Bone marrow (tissue), 2 donors: ENCODE results near the gene MMP8.
A peak's percentile ranks its signal among the peaks of the same experiment; 100 is the strongest.
"Not testable (repeated sequence)": the region's sequence is repeated elsewhere in the genome, so short reads cannot be mapped to it uniquely, and the experiment has no call there.

Source experiments
- DNase-seq, 2 donors: peaks; one replicate each; lab custom pipeline; 2025; lab: John Stamatoyannopoulos, UW

Gene MMP8, protein sequence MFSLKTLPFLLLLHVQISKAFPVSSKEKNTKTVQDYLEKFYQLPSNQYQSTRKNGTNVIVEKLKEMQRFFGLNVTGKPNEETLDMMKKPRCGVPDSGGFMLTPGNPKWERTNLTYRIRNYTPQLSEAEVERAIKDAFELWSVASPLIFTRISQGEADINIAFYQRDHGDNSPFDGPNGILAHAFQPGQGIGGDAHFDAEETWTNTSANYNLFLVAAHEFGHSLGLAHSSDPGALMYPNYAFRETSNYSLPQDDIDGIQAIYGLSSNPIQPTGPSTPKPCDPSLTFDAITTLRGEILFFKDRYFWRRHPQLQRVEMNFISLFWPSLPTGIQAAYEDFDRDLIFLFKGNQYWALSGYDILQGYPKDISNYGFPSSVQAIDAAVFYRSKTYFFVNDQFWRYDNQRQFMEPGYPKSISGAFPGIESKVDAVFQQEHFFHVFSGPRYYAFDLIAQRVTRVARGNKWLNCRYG

DNA sequence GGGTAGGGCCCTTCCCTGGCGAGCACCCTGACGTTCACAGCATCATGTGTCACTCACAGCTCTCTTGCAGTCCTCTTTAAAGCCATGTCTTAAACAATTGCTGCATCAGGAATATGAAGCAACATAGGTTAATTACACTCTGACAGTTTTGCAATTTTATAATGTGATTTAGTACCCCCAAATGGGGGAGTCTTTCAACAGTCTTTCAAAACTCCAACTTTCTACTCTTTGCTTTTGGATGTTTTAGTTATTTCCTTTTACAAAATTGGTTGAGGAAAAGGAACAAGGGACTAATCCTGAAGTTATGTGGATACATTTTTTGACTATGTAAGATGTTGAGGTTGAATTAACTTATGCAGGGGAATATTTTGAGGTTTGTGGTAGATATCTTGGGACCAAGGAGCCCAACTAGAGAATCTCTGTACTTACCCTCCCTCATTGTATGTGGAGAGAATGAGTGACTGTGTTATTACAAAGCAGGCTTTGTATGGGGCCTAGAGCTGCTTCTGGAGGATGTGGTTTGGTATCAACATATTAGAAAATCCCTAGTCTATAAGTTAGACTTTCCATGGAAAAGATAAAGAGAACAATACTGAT is at the start of gene MMP8:
MMP8 (minus strand) TSS at position 51 of the 597 bp plus-strand sequence. CDS start 99 bp downstream, outside the sequence.
- DNase-seq: no peak

DNA sequence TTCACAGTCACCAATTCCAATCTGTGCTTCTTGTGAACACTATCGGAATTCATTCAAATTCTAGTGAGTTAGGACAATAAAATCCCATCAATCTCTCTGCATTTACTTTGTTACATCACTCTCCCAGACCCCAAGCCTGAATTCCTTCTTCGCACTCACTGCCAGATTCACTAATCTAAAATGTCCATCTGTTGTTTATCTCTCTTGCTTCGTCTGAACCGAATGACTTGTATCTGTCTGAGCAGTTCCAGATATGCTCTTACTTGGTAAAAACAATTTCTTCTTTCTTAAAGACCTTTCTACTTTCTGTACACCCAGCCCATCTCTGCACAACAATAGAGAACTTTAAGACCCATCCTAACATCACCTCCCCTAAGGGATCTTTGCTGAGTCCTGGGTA is 48.6 kb upstream of the MMP8 start:
- no peak for DNase-seq

DNA sequence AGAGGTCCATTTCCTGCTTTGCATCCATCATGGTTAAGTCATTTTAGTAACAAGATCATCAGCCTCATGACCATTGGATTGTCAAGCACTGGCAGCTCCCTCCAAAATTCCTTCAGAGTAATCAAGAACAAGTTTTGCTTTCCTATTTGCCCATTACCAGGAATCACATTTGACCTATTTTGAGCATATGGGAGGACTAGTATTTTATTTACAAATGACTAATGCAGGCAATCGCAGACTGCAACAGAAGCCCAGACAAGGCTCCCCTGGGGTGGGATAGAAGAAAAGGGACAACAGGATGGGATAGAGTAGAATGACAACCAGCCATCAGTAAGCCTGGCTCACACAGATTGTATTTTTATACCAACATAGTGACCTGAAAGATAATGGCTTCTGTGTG is 46.6 kb upstream of the MMP8 start:
- DNase-seq: no peak

DNA sequence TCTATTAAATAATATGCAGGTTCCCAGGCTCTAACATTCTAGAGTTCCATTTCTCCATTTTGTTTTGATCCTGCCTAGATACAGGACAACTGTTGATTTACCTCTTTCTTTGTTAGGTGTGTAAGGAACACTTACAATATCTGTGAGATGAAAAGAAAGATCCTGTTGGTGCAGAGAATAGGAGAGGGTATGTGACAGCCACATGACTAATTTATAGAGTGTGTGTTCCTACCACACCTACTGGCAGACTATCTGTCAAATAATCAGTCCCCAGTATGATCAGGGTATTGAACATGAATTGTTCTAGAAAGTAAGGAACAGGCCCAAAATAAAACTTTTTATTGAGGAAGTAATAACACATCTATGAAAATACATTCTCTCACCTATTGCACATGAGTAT is 45.4 kb upstream of the MMP8 start:
- DNase-seq: no peak

DNA sequence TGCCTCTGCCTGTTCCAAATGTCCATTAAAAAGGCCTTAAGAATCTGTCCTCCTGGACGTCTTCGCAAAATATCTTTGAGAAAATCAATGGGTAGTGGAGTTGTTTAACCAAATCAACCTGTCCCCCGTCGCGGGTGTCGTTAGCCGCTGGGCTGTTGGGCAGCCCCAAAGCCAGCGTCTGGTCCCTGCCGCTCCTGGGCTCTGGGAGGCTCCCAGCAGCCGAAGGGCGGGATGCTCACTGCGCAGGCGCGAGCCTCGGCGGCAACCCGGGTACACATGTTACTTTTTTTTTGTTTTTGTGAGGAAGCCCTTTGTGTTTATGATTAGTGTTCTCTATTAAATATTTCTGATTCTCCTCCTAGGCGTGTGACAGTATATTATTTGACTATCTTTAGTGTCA is 43.0 kb upstream of the MMP8 start:
- DNase-seq: no peak

DNA sequence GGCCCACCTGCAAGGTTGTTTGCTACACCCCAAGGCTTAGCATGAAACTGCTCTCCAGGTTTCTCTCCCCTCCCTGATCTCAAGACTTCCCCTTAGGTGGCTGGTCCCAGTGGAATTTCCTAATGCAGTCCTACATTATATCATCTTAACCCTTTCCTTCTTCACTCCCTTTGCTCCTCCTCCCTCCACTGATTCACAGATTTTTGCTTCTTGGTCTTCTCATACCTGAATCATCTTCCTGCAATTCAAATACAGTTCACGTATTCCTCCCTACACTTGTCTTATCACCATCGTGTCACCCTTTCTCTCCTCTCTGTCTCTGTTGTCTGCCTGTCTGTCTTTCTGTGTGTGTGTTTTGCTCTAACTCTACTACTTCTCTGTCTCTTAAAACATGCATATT is 38.7 kb upstream of the MMP8 start:
- no peak for DNase-seq

DNA sequence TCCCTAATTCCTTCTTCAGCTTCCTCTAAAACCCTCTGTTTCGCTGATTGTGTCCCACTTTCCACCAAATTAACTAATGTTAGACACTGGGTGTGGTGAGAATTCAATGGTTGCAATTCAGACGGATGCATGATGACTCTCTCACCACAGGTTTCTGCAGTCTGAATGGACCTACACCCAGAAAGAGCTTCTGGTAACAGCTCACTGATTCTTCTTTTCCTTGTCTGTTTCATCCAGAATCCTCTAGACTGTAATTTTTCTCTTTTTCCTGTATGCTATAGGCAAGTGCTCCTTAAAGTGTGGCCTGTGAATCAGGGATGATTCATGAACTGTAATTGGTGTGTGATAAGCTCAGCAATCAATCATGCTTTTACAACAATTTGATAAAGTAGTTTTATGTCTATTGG is 37.6 kb upstream of the MMP8 start:
- no peak for DNase-seq

DNA sequence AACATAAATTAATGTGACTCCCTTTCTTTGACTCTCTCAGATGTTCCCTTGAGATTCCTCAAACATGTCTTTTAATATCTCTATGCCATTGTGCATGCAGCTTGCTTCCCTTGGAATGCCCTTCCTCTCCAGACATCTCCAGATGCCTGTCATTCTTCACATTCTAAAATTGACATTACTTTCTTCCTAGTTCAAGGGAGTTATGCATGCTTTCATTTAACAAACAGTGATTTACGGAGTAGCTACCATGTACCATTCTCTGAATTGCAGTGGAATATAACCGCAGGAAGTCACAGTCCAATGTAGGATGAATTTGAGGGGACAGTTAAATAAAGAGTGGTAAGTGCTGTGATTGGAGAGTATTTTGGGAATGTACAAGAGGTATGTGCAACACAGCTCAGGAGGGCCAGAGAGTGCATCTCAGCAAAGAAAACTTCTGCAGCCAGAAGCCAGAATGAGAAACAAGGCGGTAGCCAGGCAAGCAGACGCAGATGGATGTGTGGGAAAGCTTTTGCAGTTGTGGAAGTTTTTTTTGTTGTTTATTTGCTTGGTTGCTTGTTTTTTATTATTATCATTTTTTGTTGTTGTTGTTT is 37.0 kb upstream of the MMP8 start:
- DNase-seq: no peak

DNA sequence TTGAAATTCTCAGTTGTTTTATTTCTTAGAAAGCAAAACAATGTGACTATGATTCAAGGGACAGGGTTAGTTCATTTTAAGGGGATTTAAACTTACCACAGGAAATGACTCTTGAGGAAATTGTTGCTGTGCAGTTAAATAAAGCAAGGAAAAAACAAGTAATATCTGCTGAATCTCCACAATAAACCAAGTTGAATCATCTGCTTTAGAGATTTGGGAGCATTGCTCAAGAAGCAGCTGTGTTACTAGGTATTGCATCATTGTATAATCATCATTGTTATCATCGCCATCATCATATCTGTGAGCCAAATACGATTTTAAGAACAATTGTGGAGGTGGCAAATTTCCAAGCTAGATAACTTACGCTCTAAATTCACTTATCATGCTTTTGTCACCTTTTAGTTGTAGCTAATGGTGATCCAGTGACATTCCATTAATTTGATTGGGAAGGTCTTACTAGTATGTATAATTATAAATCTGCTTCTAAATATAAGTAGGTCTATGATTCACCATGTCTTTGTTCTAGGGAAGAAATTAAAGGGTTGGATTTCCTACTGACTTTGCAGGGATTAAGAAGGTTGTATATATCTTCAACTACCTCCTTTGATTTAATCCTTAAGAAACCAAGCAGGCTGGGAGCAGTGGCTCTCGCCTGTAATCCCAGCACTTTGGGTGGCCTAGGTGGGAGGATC is 35.7 kb upstream of the MMP8 start:
- DNase-seq: peak in 1 of 2 donors; percentile 9

DNA sequence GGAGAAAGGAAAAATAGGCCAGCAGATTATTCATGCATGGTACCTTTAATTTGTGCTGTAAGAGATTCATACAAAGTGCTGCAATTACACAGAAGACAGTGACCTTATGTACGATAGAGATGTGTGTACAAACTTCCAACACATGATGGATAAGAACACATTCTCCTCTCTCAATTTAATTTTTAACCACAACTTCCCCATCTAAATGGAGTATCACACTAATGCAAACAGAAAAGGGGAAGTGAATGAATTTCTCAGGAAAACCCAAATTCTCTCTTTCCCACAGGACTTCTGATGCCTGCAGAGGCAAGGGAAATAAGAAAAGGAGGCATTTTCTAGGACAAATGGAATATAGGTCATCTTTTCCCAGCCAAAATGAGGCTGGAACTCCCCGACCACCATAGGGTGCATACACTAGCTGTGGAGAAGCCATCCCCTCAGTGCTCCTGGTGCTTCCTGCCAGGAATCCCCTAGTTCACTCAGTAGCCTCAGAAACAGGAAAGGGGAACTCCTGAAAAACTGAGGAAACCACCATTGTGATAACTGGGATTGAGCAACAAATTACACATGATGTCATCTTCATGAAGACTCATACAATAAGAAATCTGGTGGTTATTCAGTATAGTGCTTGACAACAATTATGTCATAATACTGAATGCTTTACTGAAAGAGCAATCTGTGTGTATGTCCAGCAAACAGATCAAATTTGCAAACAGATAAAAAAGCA is 33.2 kb upstream of the MMP8 start:
- DNase-seq: peak in 1 of 2 donors; percentile 24

DNA sequence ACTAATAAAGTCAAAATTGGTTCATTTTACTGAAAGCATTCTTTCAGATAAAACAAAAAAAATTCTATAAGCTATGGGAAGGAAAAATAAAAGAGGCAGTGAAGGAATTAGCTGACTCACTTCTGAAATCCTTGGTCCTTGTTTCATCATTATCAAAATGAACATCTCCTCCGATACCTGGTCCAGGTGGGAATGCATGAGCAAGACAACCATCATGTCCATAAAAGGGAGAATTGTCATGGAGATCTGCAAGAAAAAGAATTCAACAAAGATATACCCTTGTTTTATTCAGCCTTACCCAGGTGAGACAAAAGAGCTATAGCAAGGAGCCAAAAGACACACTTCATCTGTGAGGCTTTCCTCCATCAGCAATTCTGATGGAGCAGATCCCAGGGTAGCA is 28.5 kb upstream of the MMP8 start:
- no peak for DNase-seq

DNA sequence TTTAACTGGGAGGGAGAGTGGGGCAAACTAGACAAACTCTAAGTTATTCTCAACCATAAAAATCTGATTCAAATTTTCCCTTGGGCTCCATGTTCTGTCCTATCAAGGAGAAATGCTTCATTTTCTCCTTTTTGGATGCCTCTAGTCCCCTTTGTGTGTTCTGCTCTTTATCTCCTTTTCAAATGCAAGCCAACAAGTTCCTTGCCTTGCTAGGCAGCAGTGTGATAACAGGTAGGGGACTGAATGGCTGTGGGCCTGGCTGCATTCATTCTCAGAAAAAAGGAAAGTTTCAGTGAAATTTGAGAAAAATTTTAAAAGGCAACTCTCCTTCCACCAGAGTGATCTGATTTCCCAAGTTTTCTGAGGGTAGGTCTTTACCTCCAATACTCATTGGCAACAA is 26.9 kb upstream of the MMP8 start:
- DNase-seq: no peak

DNA sequence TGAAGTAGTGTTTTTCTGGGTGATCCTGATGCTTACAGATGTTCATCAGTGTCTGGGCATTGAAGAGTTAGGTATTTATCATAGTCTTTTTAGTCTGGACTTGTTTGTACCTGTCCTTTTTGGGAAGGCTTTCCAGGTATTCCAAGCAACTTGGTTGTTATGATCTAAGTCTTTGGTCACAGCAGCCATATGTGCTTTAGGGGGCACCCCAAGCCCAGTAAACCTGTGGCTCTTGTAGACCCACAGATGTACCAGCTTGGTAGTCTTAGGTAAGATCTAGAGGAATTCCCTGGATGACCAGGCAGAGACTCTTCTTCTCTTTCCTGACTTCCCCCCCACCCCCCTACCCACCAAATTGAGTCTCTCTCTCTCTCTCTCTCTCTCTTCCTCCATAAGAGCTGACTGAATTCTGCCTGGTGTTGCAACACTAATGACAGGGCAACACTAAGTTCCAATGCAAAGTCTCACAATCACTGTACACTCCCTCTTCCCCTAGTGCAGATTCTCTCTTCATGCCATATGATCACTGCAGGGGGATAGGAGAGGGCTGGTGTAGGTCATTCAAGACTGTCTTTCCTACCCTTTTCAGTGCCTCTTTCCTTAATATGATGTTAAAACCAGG is 24.5 kb upstream of the MMP8 start:
- DNase-seq: no peak

DNA sequence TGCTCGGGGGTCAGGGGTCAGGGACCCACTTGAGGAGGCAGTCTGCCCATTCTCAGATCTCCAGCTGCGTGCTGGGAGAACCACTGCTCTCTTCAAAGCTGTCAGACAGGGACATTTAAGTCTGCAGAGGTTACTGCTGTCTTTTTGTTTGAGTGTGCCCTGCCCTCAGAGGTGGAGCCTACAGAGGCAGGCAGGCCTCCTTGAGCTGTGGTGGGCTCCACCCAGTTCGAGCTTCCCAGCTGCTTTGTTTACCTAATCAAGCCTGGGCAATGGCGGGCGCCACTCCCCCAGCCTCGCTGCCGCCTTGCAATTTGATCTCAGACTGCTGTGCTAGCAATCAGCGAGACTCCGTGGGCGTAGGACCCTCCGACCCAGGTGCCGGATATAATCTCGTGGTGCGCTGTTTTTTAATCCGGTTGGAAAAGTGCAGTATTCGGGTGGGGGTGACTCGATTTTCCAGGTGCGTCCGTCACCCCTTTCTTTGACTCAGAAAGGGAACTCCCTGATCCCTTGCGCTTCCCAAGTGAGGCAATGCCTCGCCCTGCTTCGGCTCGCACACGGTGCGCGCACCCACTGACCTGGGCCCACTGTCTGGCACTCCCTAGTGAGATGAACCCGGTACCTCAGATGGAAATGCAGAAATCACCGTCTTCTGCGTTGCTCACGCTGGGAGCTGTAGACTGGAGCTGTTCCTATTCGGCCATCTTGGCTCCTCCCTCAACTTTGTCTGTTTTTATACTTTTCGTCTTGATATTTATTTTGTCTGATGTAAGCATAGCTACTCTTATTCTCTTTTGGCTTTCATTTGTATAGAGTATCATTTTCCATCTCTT is 22.2 kb upstream of the MMP8 start:
- DNase-seq: not testable (repeated sequence)

DNA sequence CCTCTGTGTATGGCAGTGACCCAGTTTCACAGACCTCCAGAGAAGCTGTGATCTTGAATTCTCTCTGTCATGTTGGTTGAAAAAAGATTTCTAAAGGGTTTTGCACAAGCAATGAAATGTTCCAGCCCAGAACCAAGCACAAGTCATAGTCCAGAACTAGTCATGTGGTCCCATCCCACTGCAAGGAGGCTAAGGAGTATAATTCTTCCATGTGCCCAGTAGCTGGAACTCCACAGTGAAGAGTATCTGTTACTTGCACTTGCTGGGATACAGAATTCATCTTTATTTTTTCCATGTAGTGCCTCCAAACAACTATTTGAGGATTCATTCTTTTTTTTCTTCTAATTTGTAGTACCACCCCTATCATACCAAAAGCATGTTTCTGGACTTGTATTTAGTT is 9.9 kb upstream of the MMP8 start:
- no peak for DNase-seq

DNA sequence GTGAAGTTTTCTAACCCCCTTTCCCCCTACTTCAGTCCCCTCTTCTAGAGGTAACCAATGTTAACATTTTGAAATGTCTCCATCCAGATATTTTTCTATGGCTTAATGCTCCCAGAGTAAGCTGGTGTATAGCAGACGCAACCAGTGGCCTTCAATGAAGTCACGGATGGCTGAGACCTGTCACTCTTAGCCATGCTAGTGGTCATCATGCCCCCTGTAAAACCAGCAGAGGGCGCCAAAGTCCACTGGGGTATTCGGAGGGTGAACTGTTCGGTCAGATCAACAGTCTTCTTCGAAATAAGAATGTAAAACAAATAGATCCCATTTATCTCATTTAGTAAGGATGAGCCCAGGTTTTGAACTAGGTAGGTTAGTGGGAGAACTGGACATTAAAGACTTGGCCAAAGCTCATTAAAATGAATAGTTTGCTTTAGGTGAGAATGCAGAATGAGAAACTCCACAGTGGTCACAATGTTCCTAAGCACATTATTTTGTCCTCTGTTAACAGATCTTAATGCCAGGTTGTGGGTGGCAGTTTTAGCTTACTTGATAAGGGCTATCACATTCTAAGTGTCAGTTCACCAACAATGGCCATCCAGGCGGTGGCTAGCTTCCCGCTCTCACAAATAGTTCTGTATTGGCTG is 8.6 kb upstream of the MMP8 start:
- peak in 1 of 2 donors; percentile 40 for DNase-seq

DNA sequence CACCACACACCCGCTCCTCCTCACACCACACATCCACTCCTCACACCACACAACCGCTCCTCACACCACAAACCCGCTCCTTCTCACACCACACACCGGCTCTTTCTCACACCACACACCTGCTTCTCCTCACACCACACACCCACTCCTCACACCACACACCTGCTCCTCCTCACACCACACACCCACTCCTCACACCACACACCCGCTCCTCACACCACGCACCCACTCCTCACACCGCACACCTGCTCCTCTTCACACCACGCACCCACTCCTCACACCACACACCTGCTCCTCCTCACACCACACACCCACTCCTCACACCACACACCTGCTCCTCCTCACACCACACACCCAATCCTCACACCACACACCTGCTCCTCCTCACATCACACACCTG is 6.2 kb upstream of the MMP8 start:
- DNase-seq: not testable (repeated sequence)

DNA sequence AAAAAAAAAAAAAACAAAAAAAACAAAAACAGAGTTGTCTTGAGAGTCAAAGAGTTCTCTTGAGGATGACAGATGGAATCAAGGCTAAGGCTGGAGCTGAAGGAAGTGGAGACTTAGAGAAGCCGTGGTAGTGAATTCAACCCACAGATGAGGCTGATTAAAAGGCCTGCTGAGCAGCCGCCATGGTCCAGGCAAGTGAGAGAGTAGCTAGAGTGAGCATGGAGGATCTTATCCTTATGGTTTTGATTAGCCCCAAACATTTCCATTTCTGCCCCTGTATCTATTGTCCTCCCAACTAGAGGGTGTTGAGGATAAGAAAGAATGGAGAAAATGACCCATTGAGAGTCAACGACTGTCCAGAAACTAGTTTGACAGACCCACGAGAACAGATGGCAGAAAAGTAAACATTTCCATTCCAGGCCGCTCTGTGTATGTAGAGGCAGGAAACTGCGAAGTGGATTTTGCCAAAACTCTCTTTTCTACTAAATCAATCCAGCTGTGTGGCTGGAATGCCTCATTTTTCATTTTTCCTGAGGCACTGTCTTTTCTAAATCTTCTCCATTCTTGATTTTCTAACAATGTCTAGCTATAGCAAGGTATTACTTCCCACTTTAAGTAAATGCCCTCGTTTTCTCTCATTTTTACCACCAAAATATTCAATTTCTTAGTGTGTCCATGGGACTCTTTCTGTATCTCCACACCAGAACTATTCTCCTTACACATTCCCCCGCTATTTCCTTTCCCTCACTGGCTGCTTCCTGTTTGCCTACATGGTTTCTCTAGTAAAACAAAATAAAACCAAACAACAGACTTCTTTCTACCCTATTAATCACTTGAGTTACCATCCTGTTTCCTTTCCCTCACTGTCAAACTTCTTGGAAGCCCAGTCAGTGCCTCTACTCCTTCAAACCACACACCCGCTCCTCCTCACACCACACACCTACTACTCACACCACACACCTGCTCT is 5.4 kb upstream of the MMP8 start:
- DNase-seq: no peak

DNA sequence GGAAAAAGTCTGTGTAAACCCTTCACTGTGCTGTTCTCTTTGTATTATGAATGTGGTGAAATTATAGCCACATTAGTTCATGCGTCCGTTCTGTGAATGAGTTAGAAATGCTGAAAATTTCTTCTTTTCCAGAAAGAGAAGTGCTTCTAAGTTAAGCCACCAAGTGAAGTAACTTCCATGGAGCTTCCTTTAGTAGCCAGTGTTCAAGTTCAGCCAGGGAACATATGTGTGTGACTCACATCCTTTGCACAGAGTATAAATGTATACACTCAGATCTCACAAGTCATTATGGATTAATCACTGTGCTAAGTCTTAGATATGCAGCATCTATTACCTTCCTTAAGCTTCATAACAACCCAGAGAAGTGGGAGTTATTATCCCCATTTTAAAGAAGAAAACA is 3.1 kb upstream of the MMP8 start:
- no peak for DNase-seq
